Measurements from ENCODE around the gene GNA14.

- TF ChIP-seq CTCF (IDR thresholded peaks at IDR 0.05): no peak
- no peak for TF ChIP-seq POLR2A (IDR thresholded peaks at IDR 0.05)
These were observed 41.6 kb downstream of the GNA14 start for GRCh38 chr9:77606526-77606925.

All from lower leg skin (tissue), 3 donors.